Gastrocnemius medialis (tissue), 4 donors: ENCODE data around the gene DDX54.

Experiments
- CTCF ChIP-seq, 5 experiments: fragments of 450-650 bp in 3 of 5; fragments of 200-600 bp in 2 of 5; sonication (generic) in 2 of 5; IDR thresholded peaks in 4 of 5; conservative IDR thresholded peaks in 1 of 5; 1 replicate in 4 of 5; 2 replicates in 1 of 5; pipeline ENCODE4 v1.5.1; 2016 to 2019; ENCODE audit warnings: antibody characterized with exemption in 5 of 5, mild to moderate bottlenecking in 3 of 5, moderate library complexity in 3 of 5
- POLR2A ChIP-seq, 2 donors: fragments of 450-650 bp; IDR thresholded peaks; one replicate each; pipeline ENCODE4 v1.6.1; 2017; ENCODE audit warnings: antibody characterized with exemption in 2 of 2, mild to moderate bottlenecking in 2 of 2, moderate library complexity in 2 of 2

- TF ChIP-seq CTCF (IDR thresholded peaks at IDR 0.05 in 4 of 5, conservative IDR thresholded peaks at IDR 0.05 in 1 of 5) = no peak
- TF ChIP-seq POLR2A (IDR thresholded peaks at IDR 0.05) = no peak
These were observed 22.9 kb downstream of the DDX54 start for GRCh38 chr12:113162102-113163029.
